Measurements from ENCODE around the gene L3MBTL2.

GRCh38 chr22:41175546-41175945 is 29.6 kb upstream of the L3MBTL2 start:
- TF ChIP-seq POLR2A (IDR thresholded peaks at IDR 0.05) (no peak), CTCF (IDR thresholded peaks at IDR 0.05) (no peak)
